ENCODE measurements around the gene CHRNA4. TPM values are rescaled to one million over a fixed set of nuclear protein-coding genes. Genes with fewer than 3 reads are reported as not detected.

The CHRNA4 gene
- total and polyA plus RNA-seq, 9 donors: 0.06 to 2.9 (median 0.43) TPM; not detected in 2

- H3K27ac ChIP-seq: no peak overlapping the region
- H3K36me3 ChIP-seq: no peaks in the 10 kb centered on the region
- 70 to 76% (median 73%) methylated on average over 18 to 20 of the region's 20 CpGs for WGBS, 3 donors
- no peak overlapping the region for H3K4me3 ChIP-seq
- intact Hi-C loops (cut with DNase I): loop anchor here in 1 of 4 donors (2.0 kb wide), 1 partner anchor 70 kb away; no protein-coding TSS in a partner anchor
- no peaks in the 10 kb centered on the region for H3K4me1 ChIP-seq (ENCODE audit: insufficient read depth)
- TF ChIP-seq POLR2A (IDR thresholded peaks at IDR 0.05) (no peak), CTCF (IDR thresholded peaks at IDR 0.05) (no peak), EP300 (IDR thresholded peaks at IDR 0.05) (no peak)
- no peaks in the 10 kb centered on the region for H3K27me3 ChIP-seq
- H3K9me3 ChIP-seq: no peaks in the 10 kb centered on the region
- no peak for DNase-seq
Measured at GRCh38 chr20:63310265-63310991, 50.7 kb downstream of the CHRNA4 start.

- Histone ChIP-seq H3K36me3 (no peaks in the 10 kb centered on the region), H3K4me1 (ENCODE audit: insufficient read depth) (no peaks in the 10 kb centered on the region), H3K9me3 (no peaks in the 10 kb centered on the region), H3K27ac (no peak overlapping the region), H3K4me3 (no peak overlapping the region), H3K27me3 (no peaks in the 10 kb centered on the region)
- TF ChIP-seq POLR2A (IDR thresholded peaks at IDR 0.05) (no peak), CTCF (IDR thresholded peaks at IDR 0.05) (peak; percentile 41 to 83 (median 79)), EP300 (IDR thresholded peaks at IDR 0.05) (no peak)
- DNase-seq: peak; percentile 44 to 76 (median 61)
- 14 to 31% (median 19%) methylated on average over 15 to 35 of the region's 35 CpGs for WGBS, 3 donors
- intact Hi-C loops (cut with DNase I): loop anchor here (2.0 to 5.0 kb wide), 2 partner anchors 71 to 73 kb away; no protein-coding TSS in a partner anchor
Measured at GRCh38 chr20:63309261-63310071, 51.7 kb downstream of the CHRNA4 start.

GRCh38 chr20:63308218-63308911, 52.8 kb downstream of the CHRNA4 start:
- whole genome bisulfite sequencing, 3 donors: 70 to 77% (median 71%) methylated on average over 30 of the region's 30 CpGs
- no peaks in the 10 kb centered on the region for H3K4me1 ChIP-seq (ENCODE audit: insufficient read depth)
- intact Hi-C loops (cut with DNase I): loop anchor here in 3 of 4 donors (2.0 to 5.0 kb wide), 2 partner anchors 72 to 74 kb away; no protein-coding TSS in a partner anchor
- H3K27me3 ChIP-seq: no peaks in the 10 kb centered on the region
- H3K9me3 ChIP-seq: no peaks in the 10 kb centered on the region
- TF ChIP-seq CTCF (IDR thresholded peaks at IDR 0.05): no peak
- no peak for TF ChIP-seq EP300 (IDR thresholded peaks at IDR 0.05)
- no peak for TF ChIP-seq POLR2A (IDR thresholded peaks at IDR 0.05)
- no peak overlapping the region for H3K4me3 ChIP-seq
- no peaks in the 10 kb centered on the region for H3K36me3 ChIP-seq
- no peak overlapping the region for H3K27ac ChIP-seq
- no peak for DNase-seq
